Spleen (tissue), 7 donors: ENCODE measurements around the gene XIRP1.

ENCODE experiments used
- CTCF ChIP-seq, 11 experiments: fragments of 200-600 bp in 7 of 11; fragments of 450-650 bp in 4 of 11; sonication (generic) in 4 of 11; IDR thresholded peaks in 8 of 11; conservative IDR thresholded peaks in 3 of 11; 1 replicate in 7 of 11; 2 replicates in 4 of 11; pipeline versions ENCODE4 v1.4.0 to v1.8.0; 2016 to 2021; ENCODE audit warnings: antibody characterized with exemption in 11 of 11, inconsistent platforms in 4 of 11, mild to moderate bottlenecking in 1 of 11
- POLR2AphosphoS5 ChIP-seq, 3 donors: sonication (generic); formaldehyde crosslinking; IDR thresholded peaks; one replicate each; pipeline ENCODE4 v1.5.1; 2017; ENCODE audit warnings: antibody characterized with exemption in 3 of 3
- donor health status: DM: no; HTN: no; CAD: no; lungs with moderate emphysema.
- donor health status: DM: no; HTN: no; CAD: no.
- donor health status: DM: no; HTN: no; CAD: no.

DNA sequence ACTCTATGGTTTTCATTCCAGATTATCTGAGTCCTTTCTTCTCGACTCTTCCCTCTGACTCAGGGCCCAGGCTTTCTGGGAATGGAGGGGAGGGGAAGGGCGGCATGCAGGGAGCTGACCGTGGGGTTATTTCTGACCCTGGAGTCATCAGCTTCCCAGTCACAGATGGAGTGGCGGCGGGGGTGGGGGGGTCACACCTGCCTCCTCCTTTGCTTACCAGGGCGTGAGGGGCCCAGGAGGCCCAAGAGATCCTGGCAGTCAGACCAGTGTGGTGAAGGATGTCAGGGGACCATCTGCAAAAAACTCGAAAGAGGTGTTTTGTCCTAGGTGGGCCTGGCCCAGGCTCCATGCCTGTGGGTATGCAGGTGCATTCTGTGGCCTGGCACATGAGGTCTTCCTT lies 996 bp upstream of the XIRP1 start:
- no peak for TF ChIP-seq POLR2AphosphoS5 (IDR thresholded peaks at IDR 0.05)
- no peak for TF ChIP-seq CTCF (IDR thresholded peaks at IDR 0.05 in 8 of 11, conservative IDR thresholded peaks at IDR 0.05 in 3 of 11)
